SU-DHL-6 (cell line): Measurements from ENCODE around the gene NCAPD3.

ENCODE experiments used
- H2AFZ ChIP-seq: fragments of 200-600 bp; sonication (generic); 2 replicates; pipeline ENCODE4 v1.6.1; 2014; ENCODE audit warnings: low read depth, mild to moderate bottlenecking, moderate library complexity, mixed read lengths, antibody characterized with exemption, low read length; ENCODE audit not compliant: severe bottlenecking
- H3F3A ChIP-seq: fragments of 200-600 bp; shearing (Covaris generic); 2 replicates; pipeline ENCODE4 v1.6.0; 2016; ENCODE audit warnings: antibody characterized with exemption, mild to moderate bottlenecking; ENCODE audit not compliant: insufficient read depth
- H3K27ac ChIP-seq: fragments of 200-600 bp; sonication (generic); 2 replicates; pipeline ENCODE4 v1.5.1; 2016; ENCODE audit warnings: low read depth, mild to moderate bottlenecking, low read length, moderate library complexity, mixed read lengths
- H3K27me3 ChIP-seq: fragments of 200-600 bp; sonication (generic), shearing (Covaris generic); 2 replicates; pipeline ENCODE4 v1.6.0; 2014; ENCODE audit warnings: mild to moderate bottlenecking, low read length
- H3K36me3 ChIP-seq: fragments of 200-600 bp; sonication (generic); 2 replicates; pipeline ENCODE4 v1.6.1; 2014; ENCODE audit warnings: mild to moderate bottlenecking, low read length, mixed read lengths
- H3K4me2 ChIP-seq: fragments of 300-600, 200-600 bp; shearing (Covaris generic), sonication (generic); 2 replicates; pipeline ENCODE4 v1.6.0; 2014; ENCODE audit warnings: low read length, low read depth, mild to moderate bottlenecking; ENCODE audit not compliant: poor library complexity, severe bottlenecking
- H3K4me3 ChIP-seq: fragments of 200-600 bp; sonication (generic); 2 replicates; pipeline ENCODE4 v1.5.1; 2014; ENCODE audit warnings: antibody characterized with exemption, low read length, mild to moderate bottlenecking, mixed read lengths; ENCODE audit not compliant: insufficient read depth, poor library complexity, severe bottlenecking
- H3K79me2 ChIP-seq: fragments of 200-600 bp; sonication (generic); 2 replicates; pipeline ENCODE4 v1.6.1; 2014; ENCODE audit warnings: mild to moderate bottlenecking, low read length, moderate library complexity; ENCODE audit not compliant: insufficient read depth
- H3K9ac ChIP-seq: fragments of 200-600 bp; sonication (generic); 2 replicates; pipeline ENCODE4 v1.7.0; 2014; ENCODE audit warnings: mild to moderate bottlenecking, low read length
- H3K9me2 ChIP-seq: fragments of 200-600 bp; sonication (generic); replicated peaks from 2 replicates; pipeline ENCODE4 v1.6.1; 2014; ENCODE audit warnings: low read length; ENCODE audit not compliant: insufficient read depth
- H3K9me3 ChIP-seq: fragments of 200-600 bp; sonication (generic); 2 replicates; pipeline ENCODE4 v1.6.1; 2014; ENCODE audit warnings: low read length, mixed read lengths; ENCODE audit not compliant: insufficient read depth
- H4K20me1 ChIP-seq: fragments of 200-600 bp; sonication (generic); 2 replicates; pipeline ENCODE4 v1.6.1; 2014; ENCODE audit warnings: low read depth, mild to moderate bottlenecking, antibody characterized with exemption, low read length, moderate library complexity, mixed read lengths
- CTCF ChIP-seq: fragments of 200-600 bp; sonication (generic); IDR thresholded peaks from one replicate; pipeline ENCODE4 v1.5.1; 2017; ENCODE audit warnings: antibody characterized with exemption, mild to moderate bottlenecking, low read length, moderate library complexity; ENCODE audit not compliant: insufficient read depth, poor library complexity, severe bottlenecking
- EZH2phosphoT487 ChIP-seq: fragments of 200-600 bp; sonication (generic), shearing (Covaris generic); conservative IDR thresholded peaks from 2 replicates; pipeline ENCODE4 v1.6.1; 2018; ENCODE audit warnings: mild to moderate bottlenecking, antibody characterized with exemption, low read length, moderate library complexity, mixed read lengths

Gene NCAPD3

DNA sequence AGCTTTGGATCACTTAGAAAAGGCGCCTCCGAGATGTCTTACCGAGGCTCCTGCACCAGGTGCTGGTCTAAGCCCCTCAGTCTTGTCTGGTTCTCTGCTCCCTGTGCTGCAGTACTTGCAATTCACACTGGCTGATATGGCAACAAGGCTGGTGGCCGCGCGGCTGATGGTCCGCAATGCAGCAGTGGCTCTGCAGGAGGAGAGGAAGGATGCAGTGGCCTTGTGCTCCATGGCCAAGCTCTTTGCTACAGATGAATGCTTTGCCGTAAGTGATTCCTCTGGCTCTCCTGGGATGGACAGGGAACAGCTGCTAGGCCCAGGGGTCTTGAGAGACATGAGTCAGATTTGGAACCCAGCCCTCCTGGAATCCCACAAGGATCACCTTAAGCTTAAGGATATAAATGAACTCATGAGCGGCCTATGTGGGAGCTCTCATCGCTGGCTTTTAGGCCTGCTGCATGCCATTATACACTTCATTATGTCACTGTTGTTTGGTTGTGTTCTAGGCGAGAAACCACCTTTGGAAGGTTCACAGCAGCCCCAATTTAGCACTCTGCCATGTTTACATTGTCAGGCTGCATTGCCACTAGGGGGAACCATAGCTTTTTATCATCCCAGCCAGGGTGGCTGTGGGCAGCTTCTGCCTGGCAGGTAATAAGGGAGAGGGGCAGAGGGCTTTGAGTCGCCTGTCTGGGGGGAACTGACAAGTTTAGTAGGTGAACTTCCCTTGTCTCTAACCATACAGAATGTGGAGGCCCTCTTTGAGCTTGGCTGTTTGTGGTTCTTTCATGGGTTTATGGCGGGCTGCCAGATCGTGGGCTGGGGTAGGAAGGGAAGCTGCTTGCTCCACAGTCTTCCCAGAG is 38.1 kb upstream of the NCAPD3 start:
- Histone ChIP-seq H4K20me1 (no peaks in the 10 kb centered on the region), H3K4me2 (no peak overlapping the region), H3K9me3 (no peaks in the 10 kb centered on the region), H3K9me2 (no peaks in the 10 kb centered on the region), H3F3A (no peaks in the 10 kb centered on the region), H3K27me3 (no peaks in the 10 kb centered on the region), H3K9ac (no peak overlapping the region), H3K4me3 (no peak overlapping the region), H3K79me2 (no peaks in the 10 kb centered on the region), H2AFZ (no peak overlapping the region), H3K36me3 (no peaks in the 10 kb centered on the region), H3K27ac (no peak overlapping the region)
- TF ChIP-seq EZH2phosphoT487 (no peak), CTCF (no peak)

GRCh38 chr11:134260983-134261382 is 37.2 kb upstream of the NCAPD3 start:
- Histone ChIP-seq H4K20me1 (no peaks in the 10 kb centered on the region), H3K79me2 (no peaks in the 10 kb centered on the region), H3K27me3 (no peaks in the 10 kb centered on the region), H3K4me2 (no peak overlapping the region), H3F3A (no peaks in the 10 kb centered on the region), H3K27ac (no peak overlapping the region), H2AFZ (no peak overlapping the region), H3K9me3 (no peaks in the 10 kb centered on the region), H3K9me2 (no peaks in the 10 kb centered on the region), H3K4me3 (no peak overlapping the region), H3K36me3 (no peaks in the 10 kb centered on the region), H3K9ac (no peak overlapping the region)
- TF ChIP-seq CTCF = no peak
- no peak for TF ChIP-seq EZH2phosphoT487

DNA sequence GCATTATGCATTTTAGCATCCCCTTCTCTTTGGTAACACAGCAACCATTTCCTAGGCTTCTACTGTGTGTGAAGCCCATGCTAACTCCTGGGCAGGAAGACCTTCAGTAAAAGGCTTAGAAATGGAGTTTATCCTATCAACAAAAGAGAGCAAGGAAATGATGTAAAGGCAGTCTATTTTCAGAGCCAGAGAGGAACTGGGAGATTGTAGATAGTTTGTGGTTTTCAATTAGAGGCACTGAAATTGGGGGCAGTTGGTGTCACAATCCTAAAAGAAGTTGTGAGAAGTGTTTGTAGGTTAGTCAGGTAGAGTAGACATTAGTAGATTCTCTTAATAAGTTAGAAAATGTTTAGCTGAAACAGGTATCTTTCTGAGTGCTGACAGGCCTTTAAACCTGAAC is 36.7 kb upstream of the NCAPD3 start:
- no peaks in the 10 kb centered on the region for H3K36me3 ChIP-seq
- H3K9ac ChIP-seq = no peak overlapping the region
- H3F3A ChIP-seq = no peaks in the 10 kb centered on the region
- no peak overlapping the region for H2AFZ ChIP-seq
- no peak overlapping the region for H3K4me2 ChIP-seq
- H3K79me2 ChIP-seq = no peaks in the 10 kb centered on the region
- H3K9me3 ChIP-seq = no peaks in the 10 kb centered on the region
- no peaks in the 10 kb centered on the region for H3K9me2 ChIP-seq
- H3K4me3 ChIP-seq = no peak overlapping the region
- no peak overlapping the region for H3K27ac ChIP-seq
- TF ChIP-seq EZH2phosphoT487 = no peak
- TF ChIP-seq CTCF = no peak
- H3K27me3 ChIP-seq = no peaks in the 10 kb centered on the region
- no peaks in the 10 kb centered on the region for H4K20me1 ChIP-seq
